Astrocyte of the cerebellum (primary cell): Measurements from ENCODE around the gene CRYGN.

ENCODE experiments used
- DNase-seq: peaks from one replicate; pipeline ENCODE4 v3.0.0-alpha.2; 2011; ENCODE audit warnings: low read depth
- H3K4me3 ChIP-seq: 2 replicates; pipeline ENCODE4 v1.5.1; 2011; ENCODE audit warnings: mild to moderate bottlenecking, low read depth, low read length, moderate library complexity
- CTCF ChIP-seq: IDR thresholded peaks from 2 replicates; pipeline ENCODE4 v1.5.1; 2012; ENCODE audit warnings: low read length, low read depth, moderate library complexity, mild to moderate bottlenecking; ENCODE audit errors: missing control alignments
- in situ Hi-C: cut with HindIII; loops from 2 replicates; pipeline ENCODE4 v1.10.0; 2017; ENCODE audit warnings: low sequenced_read_pairs

CRYGN gene

GRCh38 chr7:151483711-151483983 is 43.7 kb upstream of the CRYGN start:
- DNase-seq, result no peak
- in situ Hi-C loops, result no loop called here
- H3K4me3 ChIP-seq, result no peak overlapping the region
- no peak for TF ChIP-seq CTCF

DNA sequence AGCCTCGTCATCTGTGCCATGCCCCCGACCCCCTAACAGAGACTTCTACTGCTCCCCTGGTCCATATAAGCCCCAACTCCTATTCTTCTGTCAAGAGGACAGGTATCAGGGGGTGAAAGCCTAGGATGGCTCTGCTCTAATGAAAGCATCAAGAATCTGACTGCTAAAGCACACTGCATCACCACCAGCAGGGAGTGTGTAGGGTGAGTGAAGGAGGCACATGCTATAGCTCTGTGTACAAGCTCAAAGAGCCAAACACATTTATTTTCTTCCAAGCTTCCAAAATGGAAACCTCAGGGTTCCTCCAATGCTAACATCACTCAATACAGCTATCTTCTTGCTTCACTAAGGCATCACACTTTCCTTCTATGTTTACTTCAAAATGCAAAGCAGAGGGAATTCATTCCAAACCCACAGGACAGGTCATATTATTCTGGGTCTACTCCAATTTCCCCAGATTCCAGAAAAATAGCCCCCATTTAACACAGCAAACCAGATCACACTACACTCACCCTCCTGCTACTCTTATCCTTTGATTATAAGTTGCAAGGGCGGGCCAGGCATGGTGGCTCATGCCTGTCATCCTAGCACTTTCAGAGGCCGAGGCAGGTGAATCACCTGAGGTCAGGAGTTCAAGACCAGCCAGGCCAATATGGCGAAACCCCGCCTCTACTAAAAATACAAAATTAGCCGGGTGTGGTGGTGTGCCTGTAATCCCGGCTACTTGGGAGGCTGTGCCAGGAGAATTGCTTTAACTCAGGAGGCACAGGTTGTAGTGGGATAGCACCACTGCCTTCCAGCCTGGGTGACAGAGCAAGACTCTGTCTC is 43.2 kb upstream of the CRYGN start:
- in situ Hi-C loops, result no loop called here
- no peak for DNase-seq
- TF ChIP-seq CTCF, result no peak
- H3K4me3 ChIP-seq, result no peak overlapping the region

DNA sequence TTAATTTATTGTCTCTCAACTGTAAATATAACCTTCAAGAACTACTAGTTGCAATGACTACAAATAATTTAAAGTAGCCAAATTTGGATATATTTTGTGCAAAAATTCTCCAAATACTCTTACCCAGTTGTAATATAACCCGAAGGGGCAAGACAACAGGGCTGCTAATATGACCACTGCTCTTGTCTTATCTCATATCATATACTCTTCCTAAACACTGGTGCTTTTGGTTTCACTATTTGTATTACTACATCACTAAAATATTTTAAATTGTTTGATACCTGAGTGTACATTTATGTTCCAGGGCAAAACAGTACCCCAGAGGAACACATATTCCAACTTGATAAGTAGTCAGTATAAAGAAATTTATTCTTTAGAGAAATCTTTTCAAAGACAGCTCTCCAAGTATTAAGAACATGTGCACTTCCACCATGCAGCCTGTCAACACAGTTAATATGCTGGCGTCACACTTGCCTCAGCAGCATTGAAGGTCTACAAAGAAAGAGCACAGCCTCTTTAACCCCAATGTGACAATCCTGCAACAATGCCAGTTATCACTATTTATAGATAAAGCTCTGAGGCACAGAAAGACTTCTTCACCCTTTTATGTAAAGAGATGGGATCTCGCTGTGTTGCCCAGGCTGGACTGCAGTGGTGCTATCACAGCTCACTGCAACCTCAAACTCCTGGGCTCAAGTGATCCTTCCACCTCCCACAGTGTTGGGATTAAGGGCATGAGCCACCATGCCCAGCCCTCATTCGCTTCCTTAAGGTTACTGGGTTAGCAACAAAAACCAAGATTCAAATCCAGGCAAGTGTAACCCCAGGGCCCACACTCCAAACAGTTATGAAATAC is 41.9 kb upstream of the CRYGN start:
- TF ChIP-seq CTCF, result no peak
- DNase-seq, result no peak
- no peak overlapping the region for H3K4me3 ChIP-seq
- in situ Hi-C loops, result no loop called here

DNA sequence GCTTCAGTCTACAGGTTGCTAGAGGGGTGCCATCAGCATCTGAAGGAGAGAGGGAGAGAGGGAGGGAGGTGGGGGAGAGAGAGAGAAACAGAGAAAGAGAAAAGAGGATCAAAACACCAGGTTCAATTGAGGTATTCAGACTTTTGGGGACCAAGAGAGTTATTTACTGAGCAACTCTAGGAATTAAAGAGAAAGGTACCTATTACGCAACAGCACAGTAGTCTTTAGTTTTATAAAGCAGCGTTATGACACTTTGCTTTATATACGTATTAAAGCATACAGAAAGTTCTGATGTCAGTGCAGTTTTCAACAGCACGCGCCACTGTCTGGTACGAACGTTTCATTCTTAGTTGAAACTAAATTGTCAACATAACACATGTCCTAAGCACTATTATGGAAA is 37.9 kb upstream of the CRYGN start:
- no peak overlapping the region for H3K4me3 ChIP-seq
- DNase-seq, result no peak
- no peak for TF ChIP-seq CTCF
- in situ Hi-C loops, result no loop called here

DNA sequence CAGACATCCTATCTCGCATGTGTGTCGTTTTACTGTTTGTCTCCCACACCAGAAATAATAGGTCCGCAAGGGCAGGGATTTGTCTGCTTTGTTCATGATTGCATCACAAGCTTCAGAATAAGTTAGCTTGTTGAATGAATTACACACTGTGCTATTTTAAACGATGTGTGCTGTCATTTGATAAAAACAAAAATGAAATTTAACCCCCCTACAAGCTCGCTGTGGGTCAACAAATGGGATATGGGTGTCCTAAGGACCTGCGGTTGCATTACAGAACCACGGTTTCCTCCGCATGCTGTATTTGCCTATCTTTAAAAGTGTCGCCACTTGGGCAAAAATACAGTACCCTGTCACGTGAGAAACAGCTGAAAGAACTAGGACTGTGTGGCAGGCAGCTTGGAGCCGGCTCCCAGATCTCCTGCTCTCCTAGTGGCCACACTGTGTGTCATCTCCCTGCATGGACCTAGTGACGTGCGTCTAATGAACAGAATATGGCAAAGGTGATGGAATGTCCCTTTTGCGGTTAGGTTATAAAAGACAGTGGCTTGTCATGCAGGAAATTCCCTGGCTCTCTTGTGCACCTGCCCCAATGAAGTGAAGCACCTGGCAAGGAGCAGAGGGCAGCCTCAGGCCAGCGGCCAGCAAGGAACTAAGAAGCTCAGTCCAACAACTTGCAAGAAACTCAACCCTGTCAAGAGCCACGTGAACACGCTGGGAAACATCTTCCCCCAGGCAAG is 32.9 kb upstream of the CRYGN start:
- no peak for TF ChIP-seq CTCF
- in situ Hi-C loops, result no loop called here
- DNase-seq, result no peak
- H3K4me3 ChIP-seq, result no peak overlapping the region

GRCh38 chr7:151470711-151471110 is 30.8 kb upstream of the CRYGN start:
- TF ChIP-seq CTCF, result no peak
- no peak overlapping the region for H3K4me3 ChIP-seq
- in situ Hi-C loops, result no loop called here
- DNase-seq, result peak; percentile 39
